Endothelial cell (in vitro differentiated cells): ENCODE data around the gene MED1. TPM values are rescaled to one million over a fixed set of nuclear protein-coding genes. Genes with fewer than 3 reads are reported as not detected.
"Not testable (repeated sequence)": the region's sequence is repeated elsewhere in the genome, so short reads cannot be mapped to it uniquely, and the experiment has no call there.

ENCODE experiments used
- DNase-seq: peaks from one replicate; pipeline ENCODE4 v3.0.0; 2021; ENCODE audit warnings: low spot score
- H3K27ac Mint-ChIP-seq: one replicate; pipeline ENCODE4 v1.8.0; 2021; ENCODE audit warnings: mixed read lengths, inconsistent platforms; ENCODE audit not compliant: unreplicated experiment
- H3K27me3 Mint-ChIP-seq: one replicate; pipeline ENCODE4 v1.8.0; 2021; ENCODE audit warnings: mild to moderate bottlenecking, moderate library complexity, mixed read lengths, inconsistent platforms; ENCODE audit not compliant: unreplicated experiment
- H3K36me3 Mint-ChIP-seq: one replicate; pipeline ENCODE4 v1.8.0; 2021; ENCODE audit warnings: mild to moderate bottlenecking, low read depth, mixed read lengths, inconsistent platforms; ENCODE audit not compliant: unreplicated experiment
- H3K4me1 Mint-ChIP-seq: one replicate; pipeline ENCODE4 v1.8.0; 2021; ENCODE audit warnings: mild to moderate bottlenecking, mixed read lengths, inconsistent platforms; ENCODE audit not compliant: unreplicated experiment
- H3K4me3 Mint-ChIP-seq: one replicate; pipeline ENCODE4 v1.8.0; 2021; ENCODE audit warnings: mild to moderate bottlenecking, mixed read lengths, inconsistent platforms; ENCODE audit not compliant: unreplicated experiment
- H3K9me3 Mint-ChIP-seq: one replicate; pipeline ENCODE4 v1.8.0; 2021; ENCODE audit warnings: mixed read lengths, inconsistent platforms; ENCODE audit not compliant: unreplicated experiment
- long read RNA-seq: library from polyadenylated mRNA; unstranded; transcript quantifications from one replicate; pipeline ENCODE4 v2.0.0, GENCODE V29; 2020; ENCODE audit not compliant: unreplicated experiment
- total RNA-seq: library from RNA; stranded (reverse); fragmentation: NEBNext Ultra II Directional; extraction: Animal tissue kit (Norgen Biotek cat#: 25700); gene quantifications from one replicate; pipeline ENCODE4 v1.2.1, GENCODE V29; 2021; ENCODE audit not compliant: unreplicated experiment
- TF ChIP-seq, protein P1 (sequence below): fragments of 200-600 bp; sonication (generic); IDR thresholded peaks from one replicate; pipeline ENCODE4 v1.5.0; 2021; ENCODE audit warnings: antibody characterized with exemption; ENCODE audit not compliant: unreplicated experiment

MED1 gene, protein sequence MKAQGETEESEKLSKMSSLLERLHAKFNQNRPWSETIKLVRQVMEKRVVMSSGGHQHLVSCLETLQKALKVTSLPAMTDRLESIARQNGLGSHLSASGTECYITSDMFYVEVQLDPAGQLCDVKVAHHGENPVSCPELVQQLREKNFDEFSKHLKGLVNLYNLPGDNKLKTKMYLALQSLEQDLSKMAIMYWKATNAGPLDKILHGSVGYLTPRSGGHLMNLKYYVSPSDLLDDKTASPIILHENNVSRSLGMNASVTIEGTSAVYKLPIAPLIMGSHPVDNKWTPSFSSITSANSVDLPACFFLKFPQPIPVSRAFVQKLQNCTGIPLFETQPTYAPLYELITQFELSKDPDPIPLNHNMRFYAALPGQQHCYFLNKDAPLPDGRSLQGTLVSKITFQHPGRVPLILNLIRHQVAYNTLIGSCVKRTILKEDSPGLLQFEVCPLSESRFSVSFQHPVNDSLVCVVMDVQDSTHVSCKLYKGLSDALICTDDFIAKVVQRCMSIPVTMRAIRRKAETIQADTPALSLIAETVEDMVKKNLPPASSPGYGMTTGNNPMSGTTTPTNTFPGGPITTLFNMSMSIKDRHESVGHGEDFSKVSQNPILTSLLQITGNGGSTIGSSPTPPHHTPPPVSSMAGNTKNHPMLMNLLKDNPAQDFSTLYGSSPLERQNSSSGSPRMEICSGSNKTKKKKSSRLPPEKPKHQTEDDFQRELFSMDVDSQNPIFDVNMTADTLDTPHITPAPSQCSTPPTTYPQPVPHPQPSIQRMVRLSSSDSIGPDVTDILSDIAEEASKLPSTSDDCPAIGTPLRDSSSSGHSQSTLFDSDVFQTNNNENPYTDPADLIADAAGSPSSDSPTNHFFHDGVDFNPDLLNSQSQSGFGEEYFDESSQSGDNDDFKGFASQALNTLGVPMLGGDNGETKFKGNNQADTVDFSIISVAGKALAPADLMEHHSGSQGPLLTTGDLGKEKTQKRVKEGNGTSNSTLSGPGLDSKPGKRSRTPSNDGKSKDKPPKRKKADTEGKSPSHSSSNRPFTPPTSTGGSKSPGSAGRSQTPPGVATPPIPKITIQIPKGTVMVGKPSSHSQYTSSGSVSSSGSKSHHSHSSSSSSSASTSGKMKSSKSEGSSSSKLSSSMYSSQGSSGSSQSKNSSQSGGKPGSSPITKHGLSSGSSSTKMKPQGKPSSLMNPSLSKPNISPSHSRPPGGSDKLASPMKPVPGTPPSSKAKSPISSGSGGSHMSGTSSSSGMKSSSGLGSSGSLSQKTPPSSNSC (N-terminal part only)
- total RNA-seq: 45.8 TPM
- long read RNA-seq, partial matches to known transcripts: 1 of 2 reads
- long read RNA-seq, other reads (novel, unspliced or antisense): 1 of 2 reads

DNA sequence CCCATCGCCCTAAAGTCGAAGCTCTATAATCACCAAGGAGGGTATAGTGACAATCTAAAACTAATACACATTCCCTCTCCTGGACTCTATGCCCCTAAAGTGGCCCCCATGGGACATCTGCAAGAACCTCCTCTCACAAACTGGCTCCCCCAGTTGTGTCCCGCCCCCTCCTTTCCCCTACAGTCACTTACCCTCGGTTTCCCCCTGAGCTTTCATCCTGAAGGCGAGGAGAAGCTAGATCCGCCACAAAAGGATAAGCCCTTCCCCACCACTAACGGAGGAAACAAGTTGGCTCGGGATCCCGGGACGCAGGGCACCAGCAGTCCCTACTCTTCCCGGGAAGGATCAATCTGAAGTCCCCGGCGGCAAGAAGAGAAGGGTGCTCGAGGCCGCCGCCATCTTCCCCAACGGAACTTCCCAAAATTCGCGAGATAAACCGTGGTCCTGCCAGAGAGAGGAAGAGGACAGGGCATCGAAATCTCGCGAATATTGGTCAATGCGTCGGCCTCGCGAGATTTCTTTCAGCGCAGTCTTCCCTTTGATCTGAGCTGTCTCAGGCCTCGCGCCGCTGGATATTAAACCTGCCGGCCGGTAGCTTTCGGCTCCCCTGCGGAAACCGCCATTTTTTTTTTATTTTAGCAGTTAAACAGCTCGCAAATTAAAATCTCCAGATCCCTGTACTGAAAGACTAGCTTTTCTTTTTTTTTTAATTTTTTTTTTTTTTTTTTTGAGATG lies at the start of gene MED1:
TSS of gene MED1 (minus strand) at position 417 of the 735 bp plus-strand sequence. CDS start at position 216, 201 bp downstream.
- Mint-ChIP-seq H3K9me3 (no peaks in the 10 kb centered on the region), H3K4me3 (peak within 1 kb of the TSS; percentile 98), H3K36me3 (peaks cover 4% of the 10 kb centered on the region), H3K27me3 (peaks cover 6% of the 10 kb centered on the region), H3K4me1 (peaks cover 11% of the 10 kb centered on the region), H3K27ac (peak within 1 kb of the TSS; percentile 97)
- peak; percentile 92 for DNase-seq
- TF ChIP-seq, protein P1, sequence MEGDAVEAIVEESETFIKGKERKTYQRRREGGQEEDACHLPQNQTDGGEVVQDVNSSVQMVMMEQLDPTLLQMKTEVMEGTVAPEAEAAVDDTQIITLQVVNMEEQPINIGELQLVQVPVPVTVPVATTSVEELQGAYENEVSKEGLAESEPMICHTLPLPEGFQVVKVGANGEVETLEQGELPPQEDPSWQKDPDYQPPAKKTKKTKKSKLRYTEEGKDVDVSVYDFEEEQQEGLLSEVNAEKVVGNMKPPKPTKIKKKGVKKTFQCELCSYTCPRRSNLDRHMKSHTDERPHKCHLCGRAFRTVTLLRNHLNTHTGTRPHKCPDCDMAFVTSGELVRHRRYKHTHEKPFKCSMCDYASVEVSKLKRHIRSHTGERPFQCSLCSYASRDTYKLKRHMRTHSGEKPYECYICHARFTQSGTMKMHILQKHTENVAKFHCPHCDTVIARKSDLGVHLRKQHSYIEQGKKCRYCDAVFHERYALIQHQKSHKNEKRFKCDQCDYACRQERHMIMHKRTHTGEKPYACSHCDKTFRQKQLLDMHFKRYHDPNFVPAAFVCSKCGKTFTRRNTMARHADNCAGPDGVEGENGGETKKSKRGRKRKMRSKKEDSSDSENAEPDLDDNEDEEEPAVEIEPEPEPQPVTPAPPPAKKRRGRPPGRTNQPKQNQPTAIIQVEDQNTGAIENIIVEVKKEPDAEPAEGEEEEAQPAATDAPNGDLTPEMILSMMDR: no peak

DNA sequence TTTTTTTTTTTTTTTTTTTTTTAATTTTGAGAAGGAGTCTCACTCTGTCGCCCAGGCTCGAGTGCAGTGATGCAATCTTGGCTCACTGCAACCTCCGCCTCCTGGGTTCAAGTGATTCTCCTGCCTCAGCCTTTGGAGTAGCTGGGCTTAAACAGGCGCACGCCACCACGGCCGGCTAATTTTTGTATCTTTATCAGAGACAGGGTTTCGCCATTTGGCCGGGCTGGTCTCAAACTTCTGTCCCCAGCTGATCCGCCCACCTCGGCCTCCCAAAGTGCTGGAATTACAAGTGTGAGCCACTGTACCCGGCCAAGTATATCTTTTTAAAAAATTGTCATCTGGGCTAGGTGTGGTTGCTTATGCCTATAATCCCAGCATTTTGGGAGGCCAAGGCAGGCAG lies 45.9 kb upstream of the MED1 start:
- not testable (repeated sequence) for H3K4me3 Mint-ChIP-seq, H3K9me3 Mint-ChIP-seq, H3K27ac Mint-ChIP-seq, H3K27me3 Mint-ChIP-seq, DNase-seq, H3K4me1 Mint-ChIP-seq
- peaks cover 17% of the 10 kb centered on the region for H3K36me3 Mint-ChIP-seq

DNA sequence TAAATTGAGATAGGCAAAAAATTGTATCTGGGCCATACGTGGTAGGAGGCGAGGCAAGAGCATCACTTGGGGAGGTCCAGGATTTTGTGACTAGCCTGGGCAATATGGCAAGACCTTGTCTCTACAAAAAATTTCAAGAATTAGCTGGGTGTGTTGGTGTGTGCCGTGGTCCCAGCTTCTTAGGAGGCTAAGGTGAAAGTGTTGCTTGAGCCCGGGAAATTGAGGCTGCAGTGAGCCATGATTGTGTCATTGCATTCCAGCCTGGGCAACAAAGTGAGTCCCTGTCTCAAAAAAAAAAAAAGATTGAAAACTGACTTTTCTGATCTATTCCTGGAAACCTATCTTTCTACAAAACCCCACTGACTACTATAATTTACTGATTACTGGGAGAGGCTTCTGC lies 36.9 kb upstream of the MED1 start:
- H3K27me3 Mint-ChIP-seq: no peaks in the 10 kb centered on the region
- H3K4me3 Mint-ChIP-seq: no peak overlapping the region
- no peaks in the 10 kb centered on the region for H3K9me3 Mint-ChIP-seq
- DNase-seq: no peak
- TF ChIP-seq, protein P1: no peak
- no peaks in the 10 kb centered on the region for H3K4me1 Mint-ChIP-seq
- peaks cover 10% of the 10 kb centered on the region for H3K36me3 Mint-ChIP-seq
- peak overlapping the region; percentile 18 for H3K27ac Mint-ChIP-seq

DNA sequence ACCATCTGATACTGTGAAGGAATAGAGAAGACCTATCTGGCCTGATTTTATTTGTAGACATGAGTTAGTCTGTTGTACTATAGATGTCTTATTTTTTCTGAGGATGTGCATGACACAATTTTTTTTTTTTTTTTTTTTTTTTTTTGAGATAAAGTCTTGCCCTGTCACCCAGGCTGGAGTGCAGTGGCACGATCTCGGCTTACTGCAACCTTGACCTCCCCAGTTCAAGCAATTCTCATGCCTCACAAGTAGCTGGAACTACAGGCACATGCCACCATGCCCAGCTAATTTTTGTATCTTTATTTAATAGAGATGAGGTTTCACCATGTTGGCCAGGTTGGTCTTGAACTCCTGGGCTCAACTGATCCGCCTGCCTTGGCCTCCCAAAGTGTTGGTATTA lies 36.4 kb upstream of the MED1 start:
- H3K4me1 Mint-ChIP-seq, H3K27ac Mint-ChIP-seq, H3K27me3 Mint-ChIP-seq, H3K36me3 Mint-ChIP-seq, H3K4me3 Mint-ChIP-seq, H3K9me3 Mint-ChIP-seq, DNase-seq: not testable (repeated sequence)

DNA sequence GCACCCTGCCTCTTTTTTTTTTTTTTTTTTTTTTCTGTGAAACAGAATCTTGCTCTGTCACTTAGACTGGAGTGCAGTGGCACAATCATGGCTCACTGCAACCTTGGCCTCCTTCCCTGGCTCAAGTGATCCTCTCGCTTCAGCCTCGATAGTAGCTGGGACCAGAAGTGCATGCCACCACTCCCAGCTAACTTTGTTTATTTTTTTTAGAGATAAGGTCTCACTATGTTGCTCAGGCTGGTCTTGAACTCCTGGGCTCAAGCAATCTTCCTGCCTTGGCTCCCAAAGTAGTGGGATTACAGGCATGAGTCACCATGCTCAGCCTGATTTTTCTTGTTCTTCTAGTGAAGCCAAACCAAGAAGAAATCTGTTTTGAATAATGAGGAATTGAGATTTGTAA lies 35.2 kb upstream of the MED1 start:
- Mint-ChIP-seq H3K36me3 (peaks cover 6% of the 10 kb centered on the region), H3K9me3 (no peaks in the 10 kb centered on the region), H3K4me1 (no peaks in the 10 kb centered on the region), H3K27me3 (no peaks in the 10 kb centered on the region), H3K27ac (no peak overlapping the region), H3K4me3 (no peak overlapping the region)
- no peak for DNase-seq
- TF ChIP-seq, protein P1: no peak
